Stimulated activated CD4-positive, alpha-beta T cell treated with anti-CD3 and anti-CD28 coated beads, Interleukin-1b, Interleukin-23, amount 100 ng/mL, for 48 hours (primary cell): ENCODE results near the gene DPP6.

Experiments
- DNase-seq: peaks from one replicate; pipeline ENCODE4 v3.0.0-alpha.2; 2020

DPP6 gene

GRCh38 chr7:154679379-154680053, 627.3 kb downstream of the DPP6 start:
- DNase-seq = no peak

GRCh38 chr7:154680894-154681659, 628.9 kb downstream of the DPP6 start:
- DNase-seq = no peak

- no peak for DNase-seq
Observed at GRCh38 chr7:154682003-154682402, 629.8 kb downstream of the DPP6 start.

GRCh38 chr7:154684666-154685563, 632.7 kb downstream of the DPP6 start:
- DNase-seq = no peak

- no peak for DNase-seq
Observed at GRCh38 chr7:154685564-154685901, 633.3 kb downstream of the DPP6 start.

GRCh38 chr7:154686305-154686704, 634.1 kb downstream of the DPP6 start:
- no peak for DNase-seq

- DNase-seq = no peak
Observed at GRCh38 chr7:154688952-154689351, 636.8 kb downstream of the DPP6 start.

- DNase-seq = no peak
Observed at GRCh38 chr7:154690411-154690810, 638.2 kb downstream of the DPP6 start.

GRCh38 chr7:154693661-154694060, 641.5 kb downstream of the DPP6 start:
- DNase-seq = no peak

GRCh38 chr7:154695836-154696235, 643.6 kb downstream of the DPP6 start:
- no peak for DNase-seq

- DNase-seq = no peak
Observed at GRCh38 chr7:154696556-154696955, 644.4 kb downstream of the DPP6 start.

GRCh38 chr7:154698726-154699291, 646.6 kb downstream of the DPP6 start:
- DNase-seq = no peak

- peak; percentile 16 for DNase-seq
Observed at GRCh38 chr7:154699417-154699816, 647.2 kb downstream of the DPP6 start.

- DNase-seq = no peak
Observed at GRCh38 chr7:154709840-154710520, 657.8 kb downstream of the DPP6 start.

- no peak for DNase-seq
Observed at GRCh38 chr7:154720016-154720415, 667.8 kb downstream of the DPP6 start.

- DNase-seq = no peak
Observed at GRCh38 chr7:154721086-154721485, 668.9 kb downstream of the DPP6 start.

GRCh38 chr7:154726368-154726767, 674.2 kb downstream of the DPP6 start:
- DNase-seq = no peak

- no peak for DNase-seq
Observed at GRCh38 chr7:154729056-154729455, 676.9 kb downstream of the DPP6 start.

GRCh38 chr7:154735766-154736165, 683.6 kb downstream of the DPP6 start:
- DNase-seq = no peak

- no peak for DNase-seq
Observed at GRCh38 chr7:154736389-154736788, 684.2 kb downstream of the DPP6 start.

- DNase-seq = no peak
Observed at GRCh38 chr7:154738216-154738615, 686.0 kb downstream of the DPP6 start.

GRCh38 chr7:154741131-154741530, 688.9 kb downstream of the DPP6 start:
- no peak for DNase-seq

- no peak for DNase-seq
Observed at GRCh38 chr7:154743206-154743605, 691.0 kb downstream of the DPP6 start.
